ENCODE data around the gene COMP.
"Not testable (repeated sequence)": the region's sequence is repeated elsewhere in the genome, so short reads cannot be mapped to it uniquely, and the experiment has no call there.

The COMP gene

GRCh38 chr19:18749362-18750231, 41.5 kb downstream of the COMP start:
- DNase-seq (ENCODE audit: low read depth in 3 of 3), result no peak

DNA sequence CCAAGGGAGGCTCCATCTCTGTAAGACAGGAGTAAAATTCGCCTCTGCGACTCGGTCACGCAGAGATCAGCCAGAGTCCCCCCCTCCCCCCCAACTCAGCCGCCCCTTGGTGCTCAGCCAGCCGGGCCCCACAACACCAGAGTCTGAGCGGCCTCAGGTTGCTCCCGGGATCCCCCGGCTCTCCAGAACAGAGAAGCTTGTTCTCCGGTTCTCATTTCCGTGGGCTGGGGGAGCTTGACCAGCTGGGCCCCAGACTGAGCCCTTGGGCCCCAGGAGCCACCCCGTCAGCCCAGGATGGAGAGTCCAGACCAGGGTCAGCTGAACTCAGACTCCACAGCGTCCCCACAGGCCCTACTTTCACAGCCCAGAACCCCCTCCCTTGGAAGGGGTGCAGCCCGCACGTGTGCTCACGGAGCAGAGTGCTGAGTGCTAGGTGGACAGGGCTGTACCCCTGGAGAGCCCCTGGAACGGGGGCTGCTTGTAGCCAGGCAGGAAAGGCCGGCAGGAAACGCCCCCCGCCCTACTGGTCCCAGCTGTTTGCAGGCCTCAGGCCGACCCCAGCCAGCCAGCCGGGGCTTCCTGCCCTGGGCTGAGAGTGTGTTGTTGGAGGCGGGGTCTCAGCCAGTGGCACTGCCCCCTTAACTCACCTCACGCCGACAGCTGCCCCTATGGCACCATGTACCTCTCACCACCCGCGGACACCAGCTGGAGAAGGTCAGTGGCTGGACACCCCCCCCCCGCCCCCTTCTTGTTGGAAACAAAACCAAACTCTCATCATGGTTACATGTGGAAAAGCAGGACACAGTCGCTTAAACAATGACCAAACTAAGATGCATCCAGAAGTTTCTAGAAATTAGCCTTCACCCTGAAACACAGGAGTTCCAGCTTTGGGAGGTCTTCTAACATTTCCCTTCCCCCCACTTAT, 44.4 kb downstream of the COMP start:
- no peak for DNase-seq (ENCODE audit: low read depth in 3 of 3)

- DNase-seq (ENCODE audit: low read depth in 3 of 3), result no peak
Measured at GRCh38 chr19:18745931-18746330, 45.2 kb downstream of the COMP start.

- no peak for DNase-seq (ENCODE audit: low read depth in 3 of 3)
Measured at GRCh38 chr19:18745012-18745735, 45.9 kb downstream of the COMP start.

- no peak for DNase-seq (ENCODE audit: low read depth in 3 of 3)
Measured at GRCh38 chr19:18743784-18744418, 47.2 kb downstream of the COMP start.

DNA sequence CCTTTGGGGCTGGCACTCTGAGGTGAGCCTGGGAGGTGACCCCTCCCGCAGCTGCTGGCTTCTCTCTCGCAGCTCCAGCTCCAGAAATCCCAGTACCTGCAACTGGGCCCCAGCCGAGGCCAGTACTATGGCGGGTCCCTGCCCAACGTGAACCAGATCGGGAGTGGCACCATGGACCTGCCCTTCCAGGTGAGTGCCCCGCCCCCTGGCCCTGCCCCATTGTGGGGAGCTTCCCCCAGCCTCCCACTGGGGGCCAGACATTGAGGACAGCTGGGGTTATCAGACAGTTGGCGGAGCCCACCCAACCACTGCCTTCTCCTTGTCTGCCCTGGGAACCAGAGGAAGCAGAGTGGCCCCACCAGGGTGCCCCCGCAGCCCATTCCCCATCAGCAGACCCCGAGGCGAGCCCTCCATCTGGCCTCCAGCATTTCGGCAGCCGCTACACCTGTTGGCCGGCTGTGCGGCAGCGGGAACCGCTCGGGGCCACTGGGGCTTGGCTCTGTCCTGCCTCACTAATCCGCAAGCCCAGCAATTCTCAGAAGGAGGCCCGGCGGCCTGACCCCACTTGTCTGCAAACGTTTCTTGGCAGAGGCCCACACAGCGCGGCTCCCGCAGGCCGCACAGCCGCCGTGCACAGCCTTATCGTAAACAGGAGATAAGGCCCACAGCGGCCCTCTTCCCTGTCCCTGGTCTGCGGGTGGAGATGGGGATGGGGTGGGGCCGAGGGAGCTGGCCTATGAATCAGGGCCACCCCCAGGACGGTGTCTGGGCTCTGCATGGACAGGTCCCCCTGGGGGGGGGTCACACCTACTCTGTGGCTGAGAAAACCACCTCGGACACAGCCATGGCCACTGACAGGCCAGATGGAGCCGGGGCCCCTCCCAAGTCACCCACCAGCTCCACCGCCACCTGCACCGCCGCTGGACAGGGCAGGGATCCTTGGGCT, 48.0 kb downstream of the COMP start:
- DNase-seq (ENCODE audit: low read depth in 3 of 3), result no peak

DNA sequence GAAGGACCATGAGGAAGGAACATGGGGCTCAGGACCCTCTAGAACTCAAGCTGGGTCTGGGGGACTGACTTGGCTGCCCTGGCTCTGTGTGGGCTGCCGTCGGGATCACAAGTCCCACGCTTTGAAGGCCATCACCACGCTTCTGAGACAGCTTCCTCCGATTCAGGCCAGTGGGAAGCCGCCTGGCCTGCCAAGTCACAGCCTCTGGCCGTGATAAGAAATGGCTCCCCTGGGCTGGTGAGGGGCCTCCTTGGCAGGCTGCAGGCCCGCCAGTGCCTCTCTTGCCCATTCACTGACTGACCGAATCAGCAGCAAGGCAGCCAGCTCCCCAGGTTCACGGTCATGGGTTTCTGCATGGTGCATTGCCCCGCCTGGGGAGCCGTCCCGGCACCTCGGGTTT, 48.8 kb downstream of the COMP start:
- no peak for DNase-seq (ENCODE audit: low read depth in 3 of 3)

DNA sequence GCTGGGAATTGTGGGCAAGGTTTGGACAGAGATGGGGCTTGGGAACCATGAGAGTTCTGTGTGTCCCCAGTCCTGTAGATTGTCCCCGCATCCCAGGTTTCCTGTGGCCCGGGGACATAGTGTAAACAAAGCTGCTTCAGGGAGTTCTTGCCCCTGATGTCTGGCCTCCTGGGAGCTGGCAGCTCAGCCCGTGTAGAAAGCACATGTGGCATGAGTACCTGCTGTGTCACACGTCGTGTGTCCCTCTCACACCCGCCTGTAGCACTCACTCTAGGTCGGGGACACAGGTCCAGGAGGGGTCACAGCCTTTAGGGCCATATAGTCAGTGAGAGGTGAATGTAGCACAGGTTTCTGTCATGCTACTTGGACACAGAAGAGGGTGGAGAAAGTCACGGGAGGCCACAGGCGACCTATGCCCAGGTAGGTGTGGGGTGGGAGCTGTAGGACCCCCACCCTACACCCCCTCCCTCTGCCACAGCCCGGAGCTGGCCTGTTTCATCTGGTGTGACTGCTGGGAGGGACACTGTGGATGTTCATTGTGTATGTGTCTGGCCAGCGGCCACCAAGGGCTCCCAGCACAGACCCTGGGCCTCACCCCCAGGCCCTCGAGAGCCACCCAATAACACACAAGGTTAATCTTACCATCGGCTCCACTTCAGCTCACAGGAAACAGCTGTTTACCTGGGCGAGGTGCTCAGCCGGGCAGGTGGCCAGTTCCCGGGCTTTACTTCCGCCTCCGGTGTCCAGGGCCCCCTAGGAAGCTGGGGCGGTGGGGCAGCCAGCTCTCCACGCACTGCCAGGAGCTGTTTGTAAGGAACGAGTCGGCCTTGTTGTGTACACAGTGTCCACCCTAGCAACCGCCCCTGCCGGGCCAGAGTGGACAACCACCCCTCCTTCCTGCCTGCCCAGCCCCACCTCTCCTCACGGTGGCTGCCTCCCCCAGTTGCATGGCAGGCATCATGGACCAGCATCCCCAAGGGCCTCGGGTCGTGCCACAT, 49.7 kb downstream of the COMP start:
- no peak for DNase-seq (ENCODE audit: low read depth in 3 of 3)

GRCh38 chr19:18738961-18739690, 52.0 kb downstream of the COMP start:
- DNase-seq (ENCODE audit: low read depth in 3 of 3), result no peak

GRCh38 chr19:18737954-18738351, 53.2 kb downstream of the COMP start:
- no peak for DNase-seq (ENCODE audit: low read depth in 3 of 3)

GRCh38 chr19:18737337-18737953, 53.7 kb downstream of the COMP start:
- no peak for DNase-seq (ENCODE audit: low read depth in 3 of 3)

DNA sequence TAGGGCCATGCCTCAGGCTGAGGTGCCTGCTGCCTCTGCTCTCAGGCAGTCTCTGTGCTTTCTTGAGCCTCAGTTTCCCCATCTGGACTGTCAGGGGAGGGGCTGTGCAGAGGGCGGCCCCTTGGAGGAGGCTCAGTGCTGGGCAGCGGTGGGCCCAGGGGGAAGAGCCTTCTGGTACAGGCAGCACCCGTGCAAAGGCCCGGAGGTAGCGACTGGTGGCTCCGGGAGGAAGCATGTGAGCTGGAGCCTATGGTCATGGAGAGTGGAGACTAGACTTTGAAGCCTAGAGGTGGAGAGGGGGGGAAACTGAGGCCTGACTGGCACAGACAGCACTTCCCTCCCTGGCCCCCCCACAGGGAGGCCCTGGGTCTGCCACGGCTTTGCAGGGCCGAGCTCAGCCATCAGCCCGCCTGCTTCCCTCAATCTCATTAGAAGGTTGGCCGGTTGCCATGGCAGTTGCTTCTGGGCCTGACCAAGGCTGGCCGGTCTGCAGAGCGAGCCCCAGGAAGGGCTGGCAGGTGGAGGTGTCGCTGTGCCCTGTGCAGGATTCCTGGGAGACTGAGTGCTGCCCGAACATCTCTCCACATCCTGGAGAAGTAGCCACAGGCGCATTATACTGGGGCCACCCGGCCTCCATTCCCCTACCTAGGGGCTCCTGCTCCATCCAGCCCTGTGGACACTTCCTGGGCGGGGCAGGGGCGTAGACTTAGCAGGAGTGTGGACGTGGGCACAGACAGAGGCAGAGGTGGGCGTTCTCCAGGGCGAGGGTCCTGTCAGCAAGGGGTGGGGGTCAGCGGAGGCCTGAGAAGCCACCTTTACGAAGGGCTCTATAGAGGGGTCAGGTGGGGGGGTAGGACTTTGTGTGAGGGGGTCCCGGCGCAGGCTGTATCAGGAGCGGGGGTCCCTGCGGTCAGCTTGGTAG, 54.4 kb downstream of the COMP start:
- no peak for DNase-seq (ENCODE audit: low read depth in 3 of 3)

GRCh38 chr19:18735752-18736151, 55.4 kb downstream of the COMP start:
- no peak for DNase-seq (ENCODE audit: low read depth in 3 of 3)

DNA sequence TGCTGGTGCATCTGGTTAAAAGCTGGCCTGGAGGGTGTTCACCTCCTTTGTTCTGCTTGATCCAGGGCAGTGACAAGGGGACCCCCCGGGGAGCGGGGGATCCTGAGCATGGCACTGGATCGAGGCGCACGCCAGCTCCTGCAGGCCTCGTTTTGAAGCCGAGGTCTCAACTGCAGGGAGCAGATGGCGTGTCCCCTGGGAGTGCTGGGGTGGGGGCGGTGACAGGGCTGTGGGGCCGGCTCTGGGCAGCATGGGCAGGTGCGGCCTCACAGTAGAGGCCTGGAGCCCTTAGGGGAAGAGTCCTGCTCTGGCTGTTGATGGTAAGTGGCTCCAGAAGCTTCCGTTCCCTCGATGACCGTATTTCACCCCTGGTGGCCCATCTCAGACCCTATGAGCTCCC, 55.8 kb downstream of the COMP start:
- DNase-seq (ENCODE audit: low read depth in 3 of 3), result no peak

GRCh38 chr19:18733762-18734332, 57.3 kb downstream of the COMP start:
- DNase-seq (ENCODE audit: low read depth in 3 of 3), result not testable (repeated sequence)

- no peak for DNase-seq (ENCODE audit: low read depth in 3 of 3)
Measured at GRCh38 chr19:18733196-18733647, 57.9 kb downstream of the COMP start.
